SIG-M5 treated with dmso at 0.1 percent for 504 hours (cell line): ENCODE results near the gene CD82.
"Not testable (repeated sequence)": the region's sequence is repeated elsewhere in the genome, so short reads cannot be mapped to it uniquely, and the experiment has no call there.

Experiments
- DNase-seq: peaks from one replicate; lab custom pipeline; 2025; ENCODE audit not compliant: unreplicated experiment; lab: John Stamatoyannopoulos, UW

Gene CD82

DNA sequence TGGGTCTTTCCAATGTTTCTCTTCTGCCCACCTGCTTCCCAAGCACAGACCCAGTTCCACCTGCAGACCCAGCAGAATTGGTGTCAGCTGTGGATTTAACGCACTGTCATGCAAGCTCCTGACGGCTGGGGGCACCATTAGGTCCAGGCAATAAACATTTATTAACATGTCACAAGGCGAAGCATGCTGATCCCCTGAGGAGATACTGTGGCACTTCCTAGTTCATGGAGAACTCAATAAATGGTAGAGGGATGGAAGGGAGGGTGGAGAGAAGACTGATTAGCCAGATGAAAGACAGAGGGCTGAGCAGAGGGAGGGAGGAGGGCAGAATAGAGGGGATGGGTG lies 93.0 kb downstream of the CD82 start:
- no peak for DNase-seq

DNA sequence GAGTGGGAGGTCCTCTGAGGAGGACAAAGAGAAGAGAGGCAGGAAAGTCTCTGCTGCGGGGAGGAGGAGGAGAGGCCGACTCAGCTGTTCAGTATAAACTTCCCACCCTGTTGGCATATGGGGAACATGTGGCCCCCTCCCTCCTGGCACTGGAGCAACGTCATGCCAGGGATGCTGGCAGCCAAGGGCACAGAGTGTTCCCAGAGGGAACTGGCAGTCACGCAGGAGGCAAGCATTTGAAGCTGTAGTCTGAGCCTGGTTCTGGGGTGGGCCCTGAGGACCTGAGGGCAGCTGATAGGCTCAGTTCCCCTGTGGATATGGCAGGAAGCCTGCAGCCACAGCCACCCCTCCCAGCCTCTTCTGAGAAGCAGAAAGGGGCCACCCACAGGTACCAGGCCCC lies 94.2 kb downstream of the CD82 start:
- DNase-seq: no peak

DNA sequence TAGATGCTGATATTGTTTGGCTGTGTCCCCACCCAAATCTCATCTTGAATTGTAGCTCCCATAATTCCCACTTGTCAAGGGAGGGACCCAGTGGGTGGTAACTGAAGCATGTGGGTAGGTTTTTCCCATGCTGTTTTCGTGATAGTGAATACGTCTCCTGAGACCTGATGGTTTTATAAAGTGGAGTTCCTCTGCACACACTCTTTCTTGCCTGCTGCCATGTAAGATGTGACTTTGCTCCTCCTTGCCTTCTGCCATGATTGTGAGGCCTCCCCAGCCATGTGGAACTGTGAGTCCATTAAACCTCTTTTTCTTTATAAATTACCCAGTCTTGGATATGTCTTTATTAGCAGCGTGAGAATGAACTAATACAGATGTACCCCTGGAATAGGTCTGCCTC lies 95.1 kb downstream of the CD82 start:
- DNase-seq: not testable (repeated sequence)

DNA sequence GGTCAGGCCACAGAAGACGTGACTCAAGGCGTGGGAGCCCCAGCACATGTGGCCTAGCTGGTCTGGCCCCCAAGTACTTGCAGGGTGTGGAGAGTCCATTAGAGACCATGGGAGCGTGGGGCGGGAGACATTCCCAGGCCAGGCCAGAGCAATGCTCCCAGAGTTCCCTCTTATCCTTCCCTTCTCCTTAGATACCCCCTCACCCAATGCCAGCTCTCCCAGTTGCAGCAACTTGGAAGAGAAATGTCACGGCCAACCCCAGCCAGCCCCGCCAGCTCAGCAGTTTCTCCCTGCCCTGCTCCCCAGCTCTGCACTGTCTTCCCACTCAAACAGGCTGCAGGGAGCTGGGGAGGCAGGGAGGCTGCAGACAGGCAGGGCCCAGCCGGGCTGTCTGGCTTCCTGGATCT lies 95.9 kb downstream of the CD82 start:
- DNase-seq: no peak
